ENCODE results near the gene AMELX. TPM values are rescaled to one million over a fixed set of nuclear protein-coding genes. Genes with fewer than 3 reads are reported as not detected.

AMELX gene
- total and polyA plus RNA-seq, 2 of the 8 experiments (the other 6 are each of a cell fraction or from before 2014, with no cell fraction given), result not detected

DNA sequence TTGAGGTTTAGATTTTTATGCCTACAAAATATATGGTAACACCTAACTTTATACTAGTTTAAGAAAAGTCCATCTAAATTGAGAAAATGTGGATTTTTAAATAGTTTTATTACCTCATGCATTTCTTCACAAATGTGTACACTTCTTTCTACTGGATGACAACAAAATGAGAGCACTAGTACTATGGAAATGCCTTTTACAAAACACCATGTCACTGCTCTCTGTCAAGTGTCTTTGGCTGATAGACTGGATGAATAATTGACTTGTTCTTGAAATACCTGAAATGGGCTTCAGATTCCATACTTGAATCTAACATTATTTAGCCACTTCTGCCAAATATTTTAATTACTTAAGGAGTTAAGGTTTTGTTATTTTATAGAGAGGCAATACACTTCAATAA is 49.5 kb downstream of the AMELX start:
- Histone ChIP-seq H3K23me2 (ENCODE audit: low read depth, low read length) (no peaks in the 10 kb centered on the region), H4K91ac (replicated peaks; ENCODE audit: insufficient read length, low read length) (no peak overlapping the region), H3K27me3 (replicated peaks in 1 of 4; ENCODE audit: control insufficient read depth in 3 of 4, extremely low read depth in 1 of 4, insufficient read depth in 3 of 4, low read length in 3 of 4) (no peaks in the 10 kb centered on the region), H2BK120ac (replicated peaks; ENCODE audit: low read depth, low read length) (no peak overlapping the region), H2BK15ac (ENCODE audit: low read length) (no peak overlapping the region), H3K36me3 (ENCODE audit: control insufficient read depth in 2 of 4, insufficient read depth in 4 of 4, low read length in 3 of 4) (no peaks in the 10 kb centered on the region), H4K20me1 (replicated peaks in 1 of 2; ENCODE audit: control insufficient read depth in 1 of 2, insufficient read depth in 2 of 2, low read length in 2 of 2) (no peaks in the 10 kb centered on the region), H3K27ac (ENCODE audit: low read depth, low read length) (no peak overlapping the region), H3K4me3 (ENCODE audit: extremely low read depth in 1 of 4, insufficient read depth in 2 of 4, low read depth in 3 of 4, low read length in 4 of 4) (no peak overlapping the region), H3K9me3 (ENCODE audit: insufficient read depth in 2 of 2, low read depth in 1 of 2, low read length in 1 of 2) (no peaks in the 10 kb centered on the region), H2AFZ (ENCODE audit: low read length) (no peak overlapping the region), H2AK5ac (ENCODE audit: low read depth, low read length) (no peak overlapping the region), H3K79me2 (ENCODE audit: control insufficient read depth in 1 of 2, insufficient read depth in 2 of 2, low read length in 2 of 2) (no peaks in the 10 kb centered on the region), H4K8ac (ENCODE audit: extremely low read depth, insufficient read depth, low read length) (no peak overlapping the region), H2BK5ac (ENCODE audit: low read depth, low read length) (no peak overlapping the region), H3K9ac (replicated peaks in 1 of 4; ENCODE audit: extremely low read depth in 1 of 4, low read depth in 3 of 4, low read length in 3 of 4) (no peak overlapping the region), H2BK20ac (ENCODE audit: low read length) (no peak overlapping the region), H3K4ac (replicated peaks; ENCODE audit: insufficient read length, low read depth, low read length) (no peak overlapping the region), H3K4me1 (replicated peaks in 1 of 4; ENCODE audit: control insufficient read depth in 3 of 4, insufficient read depth in 4 of 4, low read length in 3 of 4) (no peaks in the 10 kb centered on the region; a peak in 1 of 7 replicates), H3K18ac (ENCODE audit: extremely low read depth, low read length) (no peak overlapping the region), H3K79me1 (ENCODE audit: low read depth, low read length) (no peaks in the 10 kb centered on the region), H3K4me2 (ENCODE audit: insufficient read depth in 1 of 2, low read depth in 2 of 2, low read length in 2 of 2) (no peak overlapping the region), H4K5ac (ENCODE audit: insufficient read length, low read depth, low read length) (no peak overlapping the region), H3K14ac (ENCODE audit: insufficient read length) (no peak overlapping the region), H3K56ac (replicated peaks; ENCODE audit: insufficient read length, low read depth, low read length) (no peak overlapping the region), H3K23ac (ENCODE audit: insufficient read length) (no peak overlapping the region), H2BK12ac (ENCODE audit: low read depth, low read length) (no peak overlapping the region)
- TF ChIP-seq FOSL1 (IDR thresholded peaks at IDR 0.05; ENCODE audit: insufficient read depth, low read depth, low read length), result no peak
- TF ChIP-seq, protein P1, sequence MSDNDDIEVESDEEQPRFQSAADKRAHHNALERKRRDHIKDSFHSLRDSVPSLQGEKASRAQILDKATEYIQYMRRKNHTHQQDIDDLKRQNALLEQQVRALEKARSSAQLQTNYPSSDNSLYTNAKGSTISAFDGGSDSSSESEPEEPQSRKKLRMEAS (IDR thresholded peaks at IDR 0.05), result no peak
- TF ChIP-seq TCF12 (IDR thresholded peaks at IDR 0.05; ENCODE audit: low read depth, low read length), result no peak
- TF ChIP-seq, protein P2, sequence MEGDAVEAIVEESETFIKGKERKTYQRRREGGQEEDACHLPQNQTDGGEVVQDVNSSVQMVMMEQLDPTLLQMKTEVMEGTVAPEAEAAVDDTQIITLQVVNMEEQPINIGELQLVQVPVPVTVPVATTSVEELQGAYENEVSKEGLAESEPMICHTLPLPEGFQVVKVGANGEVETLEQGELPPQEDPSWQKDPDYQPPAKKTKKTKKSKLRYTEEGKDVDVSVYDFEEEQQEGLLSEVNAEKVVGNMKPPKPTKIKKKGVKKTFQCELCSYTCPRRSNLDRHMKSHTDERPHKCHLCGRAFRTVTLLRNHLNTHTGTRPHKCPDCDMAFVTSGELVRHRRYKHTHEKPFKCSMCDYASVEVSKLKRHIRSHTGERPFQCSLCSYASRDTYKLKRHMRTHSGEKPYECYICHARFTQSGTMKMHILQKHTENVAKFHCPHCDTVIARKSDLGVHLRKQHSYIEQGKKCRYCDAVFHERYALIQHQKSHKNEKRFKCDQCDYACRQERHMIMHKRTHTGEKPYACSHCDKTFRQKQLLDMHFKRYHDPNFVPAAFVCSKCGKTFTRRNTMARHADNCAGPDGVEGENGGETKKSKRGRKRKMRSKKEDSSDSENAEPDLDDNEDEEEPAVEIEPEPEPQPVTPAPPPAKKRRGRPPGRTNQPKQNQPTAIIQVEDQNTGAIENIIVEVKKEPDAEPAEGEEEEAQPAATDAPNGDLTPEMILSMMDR (IDR thresholded peaks at IDR 0.05; ENCODE audit: control extremely low read depth in 1 of 3, insufficient read depth in 1 of 3, low read depth in 1 of 3, low read length in 3 of 3), result no peak
- TF ChIP-seq CHD1 (IDR thresholded peaks at IDR 0.05; ENCODE audit: low read depth, low read length), result no peak
- no peak for TF ChIP-seq BACH1 (IDR thresholded peaks at IDR 0.05; ENCODE audit: low read length)
- TF ChIP-seq HDAC6 (IDR thresholded peaks at IDR 0.05; ENCODE audit: low read depth, low read length), result no peak
- no peak for TF ChIP-seq RFX5 (IDR thresholded peaks at IDR 0.05; ENCODE audit: borderline replicate concordance, low read depth, low read length)
- TF ChIP-seq POU5F1 (IDR thresholded peaks at IDR 0.05; ENCODE audit: low read depth, low read length), result no peak
- ChIA-PET POLR2A (ENCODE audit: partially characterized antibody) (no interaction called here), CTCF (ENCODE audit: partially characterized antibody) (no interaction called here)
- FAIRE-seq, result no peak
- DNase-seq (ENCODE audit: low read depth in 1 of 2, low spot score in 2 of 2), result no peak
